Measurements from ENCODE around the gene PRKRA. TPM values are rescaled to one million over a fixed set of nuclear protein-coding genes. Genes with fewer than 3 reads are reported as not detected.

PRKRA gene
- total RNA-seq, 1 experiment from 2014 or later: 49.8 TPM

- no TSS peak for BruUV-seq (replicated peaks)
- CTCF ChIA-PET: interaction anchor here (1.1 to 2.2 kb wide), 3 partner anchors 306 to 512 kb away, joined by 4 to 14 read pairs (median 4); partner anchors contain the start of gene RBM45
- Histone ChIP-seq H2AFZ (ENCODE audit: low read depth, low read length, poor library complexity, severe bottlenecking) (no peak overlapping the region), H3K9me2 (ENCODE audit: insufficient read depth) (no peaks in the 10 kb centered on the region), H3K27ac (ENCODE audit: low read depth, low read length) (no peak overlapping the region), H3K9ac (ENCODE audit: low read length) (no peak overlapping the region), H3K36me3 (ENCODE audit: control insufficient read depth in 1 of 2, insufficient read depth in 2 of 2, low read length in 2 of 2) (no peaks in the 10 kb centered on the region), H3K4me3 (replicated peaks in 1 of 2; ENCODE audit: low read depth in 1 of 2, low read length in 2 of 2) (no peak overlapping the region), H4K20me1 (ENCODE audit: insufficient read depth) (no peaks in the 10 kb centered on the region), H3K4me2 (ENCODE audit: low read length) (no peak overlapping the region), H3K4me1 (ENCODE audit: control insufficient read depth in 1 of 2, insufficient read depth in 2 of 2, low read length in 2 of 2) (peaks cover 2 to 6% of the 10 kb centered on the region in 2 experiments; a peak in 2 of 4 replicates), H3K9me3 (ENCODE audit: control insufficient read depth in 1 of 2, insufficient read depth in 1 of 2, low read depth in 1 of 2, low read length in 2 of 2) (no peaks in the 10 kb centered on the region), H3K79me2 (ENCODE audit: insufficient read depth, low read length) (no peaks in the 10 kb centered on the region), H3K27me3 (ENCODE audit: insufficient read depth, low read length) (no peaks in the 10 kb centered on the region)
- ATAC-seq (no peak), DNase-seq (ENCODE audit: low read depth, low spot score) (no peak)
- TF ChIP-seq ZNF274 (IDR thresholded peaks at IDR 0.05; ENCODE audit: low read depth, low read length) (no peak), RAD21 (IDR thresholded peaks at IDR 0.05; ENCODE audit: low read depth) (no peak), EZH2 (IDR thresholded peaks at IDR 0.05) (no peak), SRF (IDR thresholded peaks at IDR 0.05; ENCODE audit: low read depth) (no peak), SP1 (IDR thresholded peaks at IDR 0.05; ENCODE audit: low read depth) (no peak), POLR2AphosphoS5 (IDR thresholded peaks at IDR 0.05; ENCODE audit: low read depth, low read length) (no peak), EGR1 (IDR thresholded peaks at IDR 0.05; ENCODE audit: low read depth) (no peak), ELF1 (IDR thresholded peaks at IDR 0.05; ENCODE audit: borderline replicate concordance, low read depth) (no peak), ZBTB33 (IDR thresholded peaks at IDR 0.05; ENCODE audit: extremely low read depth, insufficient replicate concordance, low read length) (no peak), JUND (IDR thresholded peaks at IDR 0.05) (no peak), SIN3A (IDR thresholded peaks at IDR 0.05; ENCODE audit: low read depth) (no peak), FOSL1 (IDR thresholded peaks at IDR 0.05; ENCODE audit: low read depth) (no peak), CEBPB (IDR thresholded peaks at IDR 0.05; ENCODE audit: low read depth) (no peak), ATF3 (IDR thresholded peaks at IDR 0.05) (no peak), POLR2A (IDR thresholded peaks at IDR 0.05; ENCODE audit: borderline replicate concordance, extremely low read depth, insufficient read depth, insufficient read length) (no peak), EZH2phosphoT487 (IDR thresholded peaks at IDR 0.05; ENCODE audit: borderline replicate concordance) (no peak)
- TF ChIP-seq, protein P1, sequence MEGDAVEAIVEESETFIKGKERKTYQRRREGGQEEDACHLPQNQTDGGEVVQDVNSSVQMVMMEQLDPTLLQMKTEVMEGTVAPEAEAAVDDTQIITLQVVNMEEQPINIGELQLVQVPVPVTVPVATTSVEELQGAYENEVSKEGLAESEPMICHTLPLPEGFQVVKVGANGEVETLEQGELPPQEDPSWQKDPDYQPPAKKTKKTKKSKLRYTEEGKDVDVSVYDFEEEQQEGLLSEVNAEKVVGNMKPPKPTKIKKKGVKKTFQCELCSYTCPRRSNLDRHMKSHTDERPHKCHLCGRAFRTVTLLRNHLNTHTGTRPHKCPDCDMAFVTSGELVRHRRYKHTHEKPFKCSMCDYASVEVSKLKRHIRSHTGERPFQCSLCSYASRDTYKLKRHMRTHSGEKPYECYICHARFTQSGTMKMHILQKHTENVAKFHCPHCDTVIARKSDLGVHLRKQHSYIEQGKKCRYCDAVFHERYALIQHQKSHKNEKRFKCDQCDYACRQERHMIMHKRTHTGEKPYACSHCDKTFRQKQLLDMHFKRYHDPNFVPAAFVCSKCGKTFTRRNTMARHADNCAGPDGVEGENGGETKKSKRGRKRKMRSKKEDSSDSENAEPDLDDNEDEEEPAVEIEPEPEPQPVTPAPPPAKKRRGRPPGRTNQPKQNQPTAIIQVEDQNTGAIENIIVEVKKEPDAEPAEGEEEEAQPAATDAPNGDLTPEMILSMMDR (IDR thresholded peaks at IDR 0.05 in 2 of 3, conservative IDR thresholded peaks at IDR 0.05 in 1 of 3; ENCODE audit: borderline replicate concordance in 1 of 3, insufficient read depth in 1 of 3, low read depth in 2 of 3, low read length in 2 of 3): no peak
- RAD21 ChIA-PET (ENCODE audit: low non-redundant PET in 1 of 2, low total read pairs in 2 of 2, uncharacterized antibody in 2 of 2, unreplicated experiment in 2 of 2): no interaction called here
- intact Hi-C loops (cut with micrococcal nuclease): loop anchor here (10.0 kb wide), 1 partner anchor 514 kb away; no protein-coding TSS in a partner anchor
- POLR2A ChIA-PET: interaction anchor here (1.1 kb wide), 1 partner anchor 29 kb away, joined by 3 read pairs; no protein-coding TSS in a partner anchor
Observed at GRCh38 chr2:178418426-178418825, 32.5 kb downstream of the PRKRA start.
